Kidney epithelial cell (primary cell): Measurements from ENCODE around the gene MAFG. TPM values are rescaled to one million over a fixed set of nuclear protein-coding genes. Genes with fewer than 3 reads are reported as not detected.

Experiments
- DNase-seq: peaks from one replicate; pipeline ENCODE4 v3.0.0-alpha.2; 2010; ENCODE audit warnings: low read depth
- H3K27me3 ChIP-seq: 2 replicates; pipeline ENCODE4 v1.6.0; 2011; ENCODE audit warnings: low read length; ENCODE audit not compliant: control insufficient read depth, insufficient read depth
- H3K36me3 ChIP-seq: 2 replicates; pipeline ENCODE4 v1.5.1; 2011; ENCODE audit warnings: low read length; ENCODE audit not compliant: control insufficient read depth, insufficient read depth
- H3K4me3 ChIP-seq: 2 replicates; pipeline ENCODE4 v1.5.1; 2011; ENCODE audit warnings: low read depth, mild to moderate bottlenecking, control low read depth, low read length
- total RNA-seq: library from RNA; depleted of rRNA; stranded (reverse); fragments of >200 nt; gene quantifications from 2 replicates; pipeline ENCODE4 v1.2.3, GENCODE V29; 2015
- TF ChIP-seq, protein P1 (sequence below): IDR thresholded peaks from 2 replicates; pipeline ENCODE4 v1.5.1; 2011; ENCODE audit warnings: mild to moderate bottlenecking, moderate library complexity, low read length, control low read depth, inconsistent platforms; ENCODE audit not compliant: insufficient read depth, poor library complexity, severe bottlenecking

Gene MAFG
- total RNA-seq, 1 donor from 2014 or later, result 41.1 TPM

DNA sequence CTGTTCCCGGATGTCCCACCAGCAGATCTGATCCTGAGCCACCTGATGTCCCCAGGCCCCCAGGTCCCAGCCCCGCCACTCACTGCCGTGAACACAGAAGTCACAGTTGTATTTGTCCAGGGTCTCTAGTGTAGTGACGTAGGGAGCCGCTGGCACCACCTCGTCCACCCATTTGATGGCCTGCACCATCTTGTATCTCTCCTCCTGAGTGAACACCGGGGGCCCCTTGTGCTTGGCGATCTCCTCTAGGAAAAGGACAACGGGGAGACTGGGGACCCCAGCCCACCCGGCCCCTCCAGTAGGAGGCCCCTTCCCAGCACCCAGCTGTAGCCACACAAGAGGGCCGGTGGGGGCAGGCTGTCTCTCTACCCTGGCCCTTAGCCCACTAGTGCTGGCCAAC, 18.7 kb downstream of the MAFG start:
- Histone ChIP-seq H3K4me3 (no peak overlapping the region), H3K27me3 (no peaks in the 10 kb centered on the region), H3K36me3 (peaks cover 1% of the 10 kb centered on the region)
- TF ChIP-seq, protein P1, sequence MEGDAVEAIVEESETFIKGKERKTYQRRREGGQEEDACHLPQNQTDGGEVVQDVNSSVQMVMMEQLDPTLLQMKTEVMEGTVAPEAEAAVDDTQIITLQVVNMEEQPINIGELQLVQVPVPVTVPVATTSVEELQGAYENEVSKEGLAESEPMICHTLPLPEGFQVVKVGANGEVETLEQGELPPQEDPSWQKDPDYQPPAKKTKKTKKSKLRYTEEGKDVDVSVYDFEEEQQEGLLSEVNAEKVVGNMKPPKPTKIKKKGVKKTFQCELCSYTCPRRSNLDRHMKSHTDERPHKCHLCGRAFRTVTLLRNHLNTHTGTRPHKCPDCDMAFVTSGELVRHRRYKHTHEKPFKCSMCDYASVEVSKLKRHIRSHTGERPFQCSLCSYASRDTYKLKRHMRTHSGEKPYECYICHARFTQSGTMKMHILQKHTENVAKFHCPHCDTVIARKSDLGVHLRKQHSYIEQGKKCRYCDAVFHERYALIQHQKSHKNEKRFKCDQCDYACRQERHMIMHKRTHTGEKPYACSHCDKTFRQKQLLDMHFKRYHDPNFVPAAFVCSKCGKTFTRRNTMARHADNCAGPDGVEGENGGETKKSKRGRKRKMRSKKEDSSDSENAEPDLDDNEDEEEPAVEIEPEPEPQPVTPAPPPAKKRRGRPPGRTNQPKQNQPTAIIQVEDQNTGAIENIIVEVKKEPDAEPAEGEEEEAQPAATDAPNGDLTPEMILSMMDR, result no peak
- no peak for DNase-seq

DNA sequence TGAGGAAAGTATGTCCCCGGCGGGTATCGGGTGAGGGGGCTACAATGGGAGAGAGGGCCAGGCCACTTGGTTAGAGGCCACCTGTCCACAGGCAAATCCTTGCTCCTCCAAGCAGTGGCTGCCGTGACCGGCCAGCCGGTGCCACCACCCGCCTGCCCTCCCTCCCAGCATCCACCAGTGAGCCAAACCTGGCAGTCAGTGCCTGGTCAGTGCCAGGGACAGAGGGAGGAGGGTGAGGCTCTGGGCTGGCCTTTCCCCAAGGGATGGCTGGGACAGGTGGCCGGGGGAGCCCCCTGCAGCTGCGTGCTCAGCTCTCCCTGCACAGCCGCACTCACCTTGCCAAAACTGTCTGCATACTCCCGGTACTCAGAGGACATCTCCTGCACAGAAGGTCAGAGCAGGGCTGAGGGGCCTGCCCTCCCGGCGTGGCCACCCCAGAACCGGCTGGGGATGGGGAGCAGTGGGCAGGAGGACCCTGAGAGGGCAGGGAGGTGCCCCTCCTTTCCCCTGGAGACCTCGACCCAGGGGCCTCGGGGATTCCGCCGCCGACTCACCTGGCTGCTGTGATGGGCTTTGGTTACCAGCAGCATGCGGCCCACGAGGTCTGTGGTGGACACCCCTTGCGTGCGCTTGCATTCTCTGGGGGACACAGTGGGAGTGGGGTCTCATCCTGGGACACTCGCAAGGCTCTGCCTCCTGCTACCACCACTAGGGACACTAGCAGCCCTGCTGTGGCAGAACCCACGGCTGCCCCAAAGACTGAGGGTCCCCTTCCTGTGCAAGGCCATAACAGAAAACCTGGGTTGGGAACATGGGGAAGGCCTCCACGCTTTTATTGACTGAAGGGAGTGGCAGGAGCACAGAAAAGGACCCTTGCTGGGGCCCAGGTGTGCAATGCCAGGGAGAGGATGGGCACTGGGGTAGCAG, 20.1 kb downstream of the MAFG start:
- TF ChIP-seq, protein P1, result no peak

DNA sequence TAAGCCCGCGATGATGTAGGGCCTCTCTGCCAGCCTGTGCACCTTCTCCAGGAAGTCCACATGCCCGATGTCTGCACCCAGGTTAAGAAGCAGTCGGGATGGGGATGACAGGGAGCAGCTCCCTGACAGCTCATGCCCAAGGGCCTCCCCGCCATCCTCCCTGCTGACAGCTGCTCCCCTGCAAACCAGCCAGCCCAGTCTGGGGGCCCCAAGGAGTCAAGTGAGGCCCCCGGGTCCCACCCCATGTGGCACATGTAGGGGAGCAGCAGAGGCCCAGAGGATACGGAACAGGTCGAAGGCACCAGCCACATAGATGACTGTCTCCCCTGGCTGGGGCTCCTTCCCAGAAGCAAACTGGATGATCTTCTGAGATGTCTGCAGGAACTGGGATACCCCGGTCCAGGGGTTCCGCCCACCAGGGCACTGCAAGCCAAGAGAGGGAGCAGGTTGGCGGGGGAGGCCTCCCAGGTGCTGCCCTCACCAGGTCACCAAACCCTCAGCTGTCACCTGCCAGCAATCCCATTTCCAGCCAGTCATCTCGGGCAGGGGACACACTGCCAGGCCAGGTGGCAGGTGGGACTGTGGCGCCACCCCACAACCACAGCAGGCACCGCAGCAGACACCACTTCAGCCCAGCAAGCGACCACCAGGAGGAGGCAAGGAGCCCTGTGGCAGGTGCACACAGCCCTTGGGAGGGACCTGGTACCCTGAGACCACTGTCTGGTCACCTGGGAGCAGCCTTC, 20.9 kb downstream of the MAFG start:
- H3K36me3 ChIP-seq, result no peaks in the 10 kb centered on the region
- TF ChIP-seq, protein P1, result peak; percentile 42

More for the DNA sequence above, 20.1 kb downstream of the MAFG start:
- H3K36me3 ChIP-seq, result no peaks in the 10 kb centered on the region
- DNase-seq, result no peak
- no peak overlapping the region for H3K4me3 ChIP-seq
- peaks cover 4% of the 10 kb centered on the region for H3K27me3 ChIP-seq

DNA sequence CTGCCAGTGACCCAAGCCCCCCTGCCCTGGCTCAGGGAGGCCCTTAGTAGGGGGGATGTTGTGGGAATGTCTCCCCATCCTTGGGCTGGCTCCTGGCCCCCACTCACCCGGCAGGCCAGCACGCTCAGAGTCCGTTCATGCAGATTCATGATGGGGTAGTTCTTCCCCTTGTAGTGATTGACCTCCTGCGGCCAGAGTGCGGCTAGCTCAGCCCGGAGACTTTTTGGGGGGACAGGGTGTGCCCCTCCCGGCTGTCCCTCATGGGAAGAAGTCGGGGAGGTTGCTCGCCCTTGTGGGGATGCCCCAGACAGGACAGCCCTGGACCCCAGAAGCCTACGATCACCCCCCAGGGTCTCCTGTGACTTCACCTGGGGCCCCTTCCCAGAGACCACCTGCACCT, 21.5 kb downstream of the MAFG start:
- DNase-seq, result no peak
- Histone ChIP-seq H3K4me3 (no peak overlapping the region), H3K27me3 (peaks cover 13% of the 10 kb centered on the region), H3K36me3 (no peaks in the 10 kb centered on the region)
- TF ChIP-seq, protein P1, result no peak

More for the DNA sequence above, 20.9 kb downstream of the MAFG start:
- Histone ChIP-seq H3K4me3 (no peak overlapping the region), H3K27me3 (peaks cover 9% of the 10 kb centered on the region)
- no peak for DNase-seq

DNA sequence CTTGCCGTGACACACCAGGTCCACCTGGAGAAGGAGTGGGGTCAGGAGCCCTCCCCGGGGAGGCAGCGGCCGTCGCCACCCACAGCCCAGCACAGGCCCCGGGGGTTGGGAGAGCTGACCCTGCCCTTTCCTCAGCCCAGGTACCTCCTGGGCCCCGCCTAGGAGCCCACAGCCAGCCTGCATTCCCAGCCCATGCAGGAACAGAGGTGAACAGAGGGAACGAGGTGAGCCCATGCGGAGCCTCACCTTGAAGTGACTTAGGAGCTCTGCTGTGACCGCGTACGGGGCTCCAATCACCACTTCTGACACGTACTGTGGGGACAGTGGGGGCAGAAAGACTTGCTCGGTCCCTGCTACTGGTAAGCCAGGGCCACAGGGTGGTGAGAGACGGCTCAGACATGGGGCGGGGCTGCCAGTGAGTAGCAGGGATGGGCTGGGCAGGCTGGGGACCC, 22.1 kb downstream of the MAFG start:
- Histone ChIP-seq H3K4me3 (no peak overlapping the region), H3K27me3 (peaks cover 13% of the 10 kb centered on the region), H3K36me3 (no peaks in the 10 kb centered on the region)
- DNase-seq, result no peak
- TF ChIP-seq, protein P1, result no peak
